Esophagus squamous epithelium (tissue), 5 donors: ENCODE data around the gene LIPM. TPM values are rescaled to one million over a fixed set of nuclear protein-coding genes. Genes with fewer than 3 reads are reported as not detected.

Source experiments
- DNase-seq: peaks from one replicate; lab custom pipeline; 2025; lab: John Stamatoyannopoulos, UW
- H3K27ac ChIP-seq, 4 donors: fragments of 200-600 bp; sonication (generic); one replicate each; pipeline ENCODE4 v1.5.1; 2016 to 2019; ENCODE audit warnings: mild to moderate bottlenecking in 1 of 4
- H3K27me3 ChIP-seq, 4 donors: fragments of 200-600 bp; sonication (generic); 1 replicate in 3 of 4; 2 replicates in 1 of 4; pipeline versions ENCODE4 v1.5.1 to v1.6.0; 2017 to 2021; ENCODE audit warnings: antibody characterized with exemption in 1 of 4
- H3K36me3 ChIP-seq, 3 donors: fragments of 200-600 bp; sonication (generic); one replicate each; pipeline ENCODE4 v1.5.1; 2016 to 2019
- H3K4me1 ChIP-seq, 3 donors: fragments of 200-600 bp; sonication (generic); one replicate each; pipeline ENCODE4 v1.5.1; 2017 to 2019
- H3K4me3 ChIP-seq, 4 donors: fragments of 200-600 bp; sonication (generic); 1 replicate in 3 of 4; 2 replicates in 1 of 4; pipeline ENCODE4 v1.5.1; 2016 to 2019; ENCODE audit warnings: mild to moderate bottlenecking in 2 of 4, moderate library complexity in 1 of 4
- H3K9me3 ChIP-seq, 3 donors: fragments of 200-600 bp; sonication (generic); one replicate each; pipeline ENCODE4 v1.5.1; 2016 to 2019
- CTCF ChIP-seq, 6 experiments: fragments of 450-650 bp in 4 of 6; fragments of 200-600 bp in 2 of 6; sonication (generic) in 2 of 6; IDR thresholded peaks; one replicate each; pipeline ENCODE4 v1.5.1; 2016 to 2019; ENCODE audit warnings: antibody characterized with exemption in 6 of 6, mild to moderate bottlenecking in 4 of 6, moderate library complexity in 4 of 6
- POLR2A ChIP-seq, 4 donors: fragments of 450-650 bp; IDR thresholded peaks; one replicate each; pipeline ENCODE4 v1.6.1; 2017; ENCODE audit warnings: antibody characterized with exemption in 4 of 4, mild to moderate bottlenecking in 4 of 4, moderate library complexity in 3 of 4
- WGBS, 2 donors: methylation state at CpG; one replicate each; pipeline ENCODE4 v1.1.5; 2018; 5-methylcytosine and 5-hydroxymethylcytosine counted together
- intact Hi-C: fragments of 100-400 bp; cut with DNase I; formaldehyde crosslinking; loops from one replicate; pipeline ENCODE4 v1.15.0; 2022
- total RNA-seq, 4 donors: library from RNA; depleted of rRNA; stranded (reverse); fragments of >200 nt; gene quantifications; one replicate each; pipeline ENCODE4 v1.1.0, GENCODE V29; 2016
- donor health status: DM: yes; HTN: yes; CAD: no.

The LIPM gene
- total RNA-seq, 4 donors from 2014 or later: not detected

DNA sequence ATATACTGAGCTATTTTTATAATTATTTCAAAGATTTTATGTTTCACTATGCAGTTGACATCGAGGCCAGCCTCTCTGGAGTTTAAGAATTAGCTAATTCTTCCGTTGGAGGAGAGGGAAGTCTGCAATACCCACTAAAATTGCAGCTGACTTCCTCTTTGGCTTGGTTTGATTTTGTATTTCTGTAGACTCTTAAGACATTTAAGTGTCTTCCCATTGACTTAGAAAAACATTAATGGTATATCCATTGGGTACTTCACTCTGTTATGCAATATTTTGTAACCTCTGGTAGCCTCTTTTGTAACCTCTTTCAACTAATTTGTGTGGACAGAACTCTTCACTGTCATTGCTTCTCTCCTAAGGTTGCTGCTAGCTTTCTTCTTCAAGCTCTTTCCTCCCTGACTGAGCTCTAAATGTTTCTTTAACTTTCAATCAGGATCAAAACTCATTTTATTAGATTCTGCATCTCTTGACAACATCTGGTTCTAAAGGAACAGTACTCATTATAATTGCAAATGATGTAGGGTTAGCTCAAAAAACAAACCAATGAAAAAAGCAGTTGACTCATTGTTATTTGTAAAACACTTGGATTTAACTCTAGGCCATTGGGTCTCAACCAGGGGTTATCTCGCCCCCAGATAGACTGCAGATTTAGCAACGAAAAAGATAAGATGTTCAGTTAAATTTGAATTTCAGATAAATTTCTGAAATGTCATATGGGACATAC, 50.8 kb downstream of the LIPM start:
- Histone ChIP-seq H3K9me3 (no peaks in the 10 kb centered on the region), H3K27ac (peak overlapping the region in 2 of 4 donors; percentile 48 to 80), H3K27me3 (no peaks in the 10 kb centered on the region), H3K4me3 (no peak overlapping the region), H3K4me1 (peaks cover 0 to 76% (median 3%) of the 10 kb centered on the region in 3 donors), H3K36me3 (no peaks in the 10 kb centered on the region)
- DNase-seq: no peak
- intact Hi-C loops: no loop called here
- WGBS, 2 donors: 82% methylated on average over 4 of the region's 4 CpGs
- no peak for TF ChIP-seq POLR2A (IDR thresholded peaks at IDR 0.05)
- TF ChIP-seq CTCF (IDR thresholded peaks at IDR 0.05): no peak

GRCh38 chr10:88854684-88855083, 52.2 kb downstream of the LIPM start:
- Histone ChIP-seq H3K9me3 (no peaks in the 10 kb centered on the region), H3K36me3 (no peaks in the 10 kb centered on the region), H3K27ac (no peak overlapping the region), H3K4me1 (peaks cover 0 to 71% (median 3%) of the 10 kb centered on the region in 3 donors), H3K4me3 (no peak overlapping the region), H3K27me3 (no peaks in the 10 kb centered on the region)
- DNase-seq: no peak
- 47 to 53% methylated on average over 3 of the region's 3 CpGs for WGBS, 2 donors
- TF ChIP-seq POLR2A (IDR thresholded peaks at IDR 0.05) (no peak), CTCF (IDR thresholded peaks at IDR 0.05) (no peak)
- intact Hi-C loops: no loop called here

DNA sequence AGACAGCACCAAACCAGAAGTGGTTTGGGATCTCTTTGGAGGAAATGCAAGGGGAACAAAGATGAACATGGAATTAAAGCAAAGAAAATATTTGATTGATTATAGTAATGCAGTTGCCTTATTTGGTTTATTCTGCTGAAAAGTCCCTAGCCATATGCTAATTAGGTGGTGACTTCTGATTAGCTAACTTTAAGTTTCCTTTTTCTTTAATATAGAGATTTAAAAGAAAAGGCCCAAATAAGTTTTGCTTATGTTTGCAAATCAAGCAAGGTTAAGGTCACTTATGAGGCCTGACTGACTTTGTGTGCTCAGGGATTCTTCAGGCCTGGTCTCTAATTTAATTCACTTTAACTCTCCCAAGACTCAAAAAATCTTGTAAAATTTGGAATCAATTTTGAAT, 55.3 kb downstream of the LIPM start:
- Histone ChIP-seq H3K36me3 (no peaks in the 10 kb centered on the region), H3K9me3 (no peaks in the 10 kb centered on the region), H3K27me3 (no peaks in the 10 kb centered on the region), H3K4me1 (peaks cover 0 to 44% (median 0%) of the 10 kb centered on the region in 3 donors), H3K4me3 (no peak overlapping the region), H3K27ac (peak overlapping the region in 2 of 4 donors; percentile 57 to 67)
- no peak for DNase-seq
- TF ChIP-seq POLR2A (IDR thresholded peaks at IDR 0.05) (no peak), CTCF (IDR thresholded peaks at IDR 0.05) (no peak)
- intact Hi-C loops: no loop called here

GRCh38 chr10:88858491-88858890, 56.0 kb downstream of the LIPM start:
- no peak for DNase-seq
- intact Hi-C loops: no loop called here
- 34 to 36% methylated on average over 2 of the region's 2 CpGs for WGBS, 2 donors
- no peaks in the 10 kb centered on the region for H3K36me3 ChIP-seq
- H3K4me1 ChIP-seq: peaks cover 0 to 38% (median 0%) of the 10 kb centered on the region in 3 donors
- no peaks in the 10 kb centered on the region for H3K9me3 ChIP-seq
- TF ChIP-seq CTCF (IDR thresholded peaks at IDR 0.05) (no peak), POLR2A (IDR thresholded peaks at IDR 0.05) (no peak)
- no peak overlapping the region for H3K4me3 ChIP-seq
- no peaks in the 10 kb centered on the region for H3K27me3 ChIP-seq
- H3K27ac ChIP-seq: peak overlapping the region in 3 of 4 donors; percentile 14 to 67 (median 57)

- WGBS, 2 donors: 0 to 50% methylated on average over 1 of the region's 1 CpG
- Histone ChIP-seq H3K27me3 (no peaks in the 10 kb centered on the region), H3K36me3 (no peaks in the 10 kb centered on the region), H3K9me3 (no peaks in the 10 kb centered on the region), H3K27ac (no peak overlapping the region), H3K4me1 (peaks cover 0 to 31% (median 7%) of the 10 kb centered on the region in 3 donors), H3K4me3 (no peak overlapping the region)
- DNase-seq: no peak
- intact Hi-C loops: no loop called here
- TF ChIP-seq POLR2A (IDR thresholded peaks at IDR 0.05) (no peak), CTCF (IDR thresholded peaks at IDR 0.05) (no peak)
Observed at GRCh38 chr10:88861036-88861435, 58.5 kb downstream of the LIPM start.
